GM19099 (cell line): ENCODE measurements around the gene LOXL3.
A peak's percentile ranks its signal among the peaks of the same experiment; 100 is the strongest.

ENCODE experiments used
- POLR2A ChIP-seq: IDR thresholded peaks from 3 replicates; pipeline ENCODE4 v1.6.1; 2011; ENCODE audit warnings: low read depth; ENCODE audit not compliant: insufficient read length; ENCODE audit errors: extremely low read depth

LOXL3 gene, protein sequence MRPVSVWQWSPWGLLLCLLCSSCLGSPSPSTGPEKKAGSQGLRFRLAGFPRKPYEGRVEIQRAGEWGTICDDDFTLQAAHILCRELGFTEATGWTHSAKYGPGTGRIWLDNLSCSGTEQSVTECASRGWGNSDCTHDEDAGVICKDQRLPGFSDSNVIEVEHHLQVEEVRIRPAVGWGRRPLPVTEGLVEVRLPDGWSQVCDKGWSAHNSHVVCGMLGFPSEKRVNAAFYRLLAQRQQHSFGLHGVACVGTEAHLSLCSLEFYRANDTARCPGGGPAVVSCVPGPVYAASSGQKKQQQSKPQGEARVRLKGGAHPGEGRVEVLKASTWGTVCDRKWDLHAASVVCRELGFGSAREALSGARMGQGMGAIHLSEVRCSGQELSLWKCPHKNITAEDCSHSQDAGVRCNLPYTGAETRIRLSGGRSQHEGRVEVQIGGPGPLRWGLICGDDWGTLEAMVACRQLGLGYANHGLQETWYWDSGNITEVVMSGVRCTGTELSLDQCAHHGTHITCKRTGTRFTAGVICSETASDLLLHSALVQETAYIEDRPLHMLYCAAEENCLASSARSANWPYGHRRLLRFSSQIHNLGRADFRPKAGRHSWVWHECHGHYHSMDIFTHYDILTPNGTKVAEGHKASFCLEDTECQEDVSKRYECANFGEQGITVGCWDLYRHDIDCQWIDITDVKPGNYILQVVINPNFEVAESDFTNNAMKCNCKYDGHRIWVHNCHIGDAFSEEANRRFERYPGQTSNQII

DNA sequence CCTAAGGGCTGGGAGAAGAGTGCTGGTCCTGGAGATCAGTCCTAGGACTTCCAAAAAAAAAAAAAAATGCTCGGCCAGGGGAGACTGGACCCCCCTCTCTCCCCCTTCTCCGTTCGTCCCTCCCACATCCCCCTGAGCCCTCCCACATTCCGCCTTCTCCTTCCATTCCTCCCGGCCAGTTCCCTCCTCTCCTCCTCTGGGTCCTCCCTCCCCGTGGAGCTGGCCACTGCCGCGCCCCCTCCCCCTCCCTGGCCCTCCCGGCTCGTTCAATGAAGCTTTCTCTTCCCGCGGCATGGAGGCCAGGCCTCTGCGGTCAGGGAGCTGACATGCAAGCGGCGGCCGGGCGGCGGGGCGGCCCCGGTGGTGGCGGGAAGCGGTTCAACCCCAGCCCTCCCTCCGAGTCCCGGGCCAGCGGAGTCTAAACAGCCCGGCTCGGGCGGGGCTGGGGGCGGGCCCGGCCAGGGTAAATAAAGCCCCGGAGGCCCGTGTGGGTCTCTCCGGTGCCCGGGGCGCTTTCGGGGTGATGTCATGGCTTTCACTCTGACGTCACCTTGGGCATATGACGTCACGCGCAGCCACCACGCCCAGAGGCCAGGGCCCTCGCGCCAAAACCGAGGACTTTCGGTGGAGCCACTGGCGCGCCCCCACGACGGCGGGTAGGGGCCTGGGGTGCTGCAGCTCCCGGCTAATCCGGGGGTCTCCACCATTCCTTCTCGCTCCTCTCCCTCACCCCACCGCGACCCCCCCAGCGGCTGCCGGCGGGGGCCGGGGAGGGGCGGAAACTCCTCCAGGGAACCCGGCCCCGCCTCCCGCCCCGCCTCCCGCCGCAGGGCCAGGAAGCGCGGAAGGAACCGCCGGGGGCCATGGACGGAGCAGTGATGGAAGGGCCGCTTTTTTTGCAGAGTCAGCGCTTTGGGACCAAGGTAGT, at the start of gene LOXL3, which contains the start of gene DOK1:
Gene LOXL3, minus strand, starts transcription at position 51 of the 928 bp plus-strand sequence. CDS start 1,308 bp downstream, outside the sequence.
Gene DOK1, plus strand, starts transcription at position 829 of the 928 bp plus-strand sequence. Its CDS starts 35 bp downstream, at position 864.
- peak; percentile 67 for TF ChIP-seq POLR2A

DNA sequence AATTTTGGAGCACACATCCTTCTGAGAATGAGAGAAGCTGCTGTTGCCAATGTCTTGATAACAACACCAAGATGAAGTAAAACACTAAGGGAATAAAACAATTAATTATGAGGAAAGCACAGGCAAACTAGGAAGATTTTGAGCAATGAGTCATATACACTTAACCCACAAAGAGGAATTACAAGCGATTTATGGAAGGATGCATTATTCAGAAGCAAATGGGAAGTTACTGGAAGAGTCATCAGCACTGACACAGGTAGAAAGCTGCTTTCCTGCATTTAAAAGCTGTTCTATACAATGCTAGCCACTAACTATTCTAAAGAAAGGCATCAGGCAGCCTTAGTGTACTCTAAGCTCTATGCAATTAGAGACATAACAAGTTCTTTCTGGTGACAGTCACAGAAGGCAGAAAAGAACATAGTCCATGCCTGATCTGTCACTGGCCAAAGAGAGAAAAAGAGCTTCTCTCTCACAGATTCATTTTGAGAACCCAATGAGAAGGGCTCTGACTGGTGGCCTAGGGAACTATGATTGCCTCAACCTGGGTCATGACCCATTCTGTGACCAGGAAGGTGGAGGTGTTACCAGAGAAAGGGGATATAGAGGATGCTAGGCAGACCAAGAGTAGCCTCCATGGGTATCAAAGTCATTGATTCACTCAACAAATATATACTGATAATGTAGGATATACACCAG, 49.0 kb upstream of the LOXL3 start:
- TF ChIP-seq POLR2A: no peak

DNA sequence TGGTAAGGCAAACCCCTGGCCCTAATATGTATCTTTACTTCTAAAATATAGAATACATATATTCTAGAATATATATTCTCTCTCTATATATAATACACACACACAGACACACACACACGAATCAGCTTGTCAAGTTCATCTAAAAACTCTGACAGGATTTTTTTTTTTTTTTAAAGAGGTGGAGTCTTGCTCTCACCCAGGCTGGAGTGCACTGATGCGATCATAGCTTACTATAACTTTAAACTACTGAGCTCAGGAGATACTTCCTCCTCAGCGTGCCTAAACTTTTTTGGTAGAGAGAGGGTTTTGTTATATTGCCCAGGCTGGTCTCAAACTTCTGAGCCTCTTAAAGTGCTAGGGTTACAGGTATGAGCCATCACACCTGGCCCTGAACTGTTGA, 45.9 kb upstream of the LOXL3 start:
- no peak for TF ChIP-seq POLR2A

DNA sequence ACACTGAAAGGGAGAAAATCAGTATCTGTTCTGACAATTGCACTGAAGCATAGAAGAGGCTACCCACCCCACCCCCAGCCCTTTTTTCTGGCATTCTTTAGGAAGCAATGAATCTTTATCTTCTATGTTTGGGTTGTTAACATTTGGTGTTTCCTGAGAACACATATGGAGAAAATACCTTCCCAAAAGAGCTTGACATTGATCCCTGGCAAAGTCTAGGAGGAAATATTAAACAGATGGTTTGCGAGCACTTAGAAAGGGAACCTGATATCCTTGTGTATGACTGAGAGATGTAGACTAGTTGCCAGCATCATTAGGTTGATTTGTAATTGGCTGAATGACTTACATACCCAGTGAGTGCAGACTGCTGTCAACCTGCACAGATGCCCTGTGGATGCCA, 43.7 kb upstream of the LOXL3 start:
- TF ChIP-seq POLR2A: no peak

DNA sequence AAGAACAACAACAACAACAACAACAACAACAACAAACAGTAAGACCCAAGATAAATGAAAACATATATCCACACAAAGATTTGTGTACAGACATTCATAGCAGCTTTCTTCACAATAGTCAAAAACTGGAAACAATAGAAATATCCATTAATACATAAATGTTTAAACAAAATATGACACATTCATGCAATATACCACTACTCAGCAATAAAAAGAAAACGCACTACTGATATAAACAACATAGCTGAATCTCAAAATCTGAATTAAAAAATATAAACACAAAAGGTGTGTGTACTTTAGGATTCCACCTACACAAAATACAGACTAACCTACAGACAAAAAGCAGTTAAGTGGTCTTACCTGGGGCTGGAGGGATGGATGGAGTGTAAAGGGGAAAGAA, 42.8 kb upstream of the LOXL3 start:
- TF ChIP-seq POLR2A: no peak

DNA sequence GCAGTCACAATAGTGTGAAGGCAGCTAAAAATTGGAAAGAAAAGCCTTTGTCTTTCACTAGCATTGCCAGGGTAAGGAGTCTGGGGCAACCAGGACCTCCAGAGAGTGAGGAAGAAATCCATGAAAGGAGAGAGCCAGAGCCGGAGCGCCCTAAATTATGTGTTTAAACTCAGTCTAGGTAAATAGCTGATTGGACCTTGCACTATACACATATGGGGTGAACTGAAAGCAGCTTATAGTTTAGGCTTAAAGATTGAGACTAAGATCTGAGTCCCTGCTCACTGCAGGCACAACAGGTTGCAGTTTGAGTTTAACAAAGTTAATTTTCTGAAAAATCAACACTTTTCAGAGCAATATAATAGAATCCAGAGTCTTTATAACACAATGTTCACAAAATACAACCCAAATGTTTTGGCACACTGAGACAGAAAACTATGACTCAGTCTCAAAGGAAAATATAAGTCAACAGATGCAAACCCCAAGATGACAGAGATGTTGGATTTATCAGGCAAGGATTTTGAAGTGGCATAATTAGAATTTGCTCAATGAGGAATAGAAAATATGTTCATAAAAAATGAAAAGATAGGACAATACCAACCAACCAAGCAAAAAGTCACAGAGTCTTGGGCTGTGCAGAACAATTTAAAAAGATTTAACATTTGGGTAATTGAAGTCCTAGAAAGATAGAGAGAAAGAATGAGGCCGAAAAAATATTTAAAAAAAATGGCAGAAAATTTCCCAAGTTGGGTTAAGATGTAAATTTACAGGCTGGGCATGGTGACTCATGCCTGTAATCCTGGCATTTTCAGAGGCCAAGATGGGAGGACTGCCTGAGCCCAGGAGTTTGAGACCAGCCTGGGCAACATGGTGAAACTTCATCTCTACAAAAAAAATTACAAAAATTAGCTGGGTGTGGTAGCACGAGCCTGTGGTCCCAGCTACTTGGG, 40.4 kb upstream of the LOXL3 start:
- TF ChIP-seq POLR2A: no peak

DNA sequence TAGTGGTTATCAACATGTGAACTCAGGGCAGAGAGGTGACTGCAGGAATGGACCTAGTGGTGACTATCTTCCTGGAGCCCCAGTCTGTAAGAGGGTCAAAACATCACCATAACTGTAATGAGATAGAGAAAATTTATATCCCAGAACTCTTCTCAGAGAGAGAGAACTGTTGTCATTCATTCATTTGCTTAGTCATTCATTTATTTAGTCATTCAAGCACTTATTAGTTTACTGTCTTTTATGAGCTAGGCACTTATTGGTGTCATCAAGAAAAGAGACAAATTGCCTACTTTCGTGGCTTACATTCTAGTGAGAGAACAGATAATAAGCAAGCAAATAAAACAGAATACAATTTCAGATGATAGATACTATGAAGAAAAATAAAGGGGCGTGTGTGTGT, 34.9 kb upstream of the LOXL3 start:
- TF ChIP-seq POLR2A: no peak

DNA sequence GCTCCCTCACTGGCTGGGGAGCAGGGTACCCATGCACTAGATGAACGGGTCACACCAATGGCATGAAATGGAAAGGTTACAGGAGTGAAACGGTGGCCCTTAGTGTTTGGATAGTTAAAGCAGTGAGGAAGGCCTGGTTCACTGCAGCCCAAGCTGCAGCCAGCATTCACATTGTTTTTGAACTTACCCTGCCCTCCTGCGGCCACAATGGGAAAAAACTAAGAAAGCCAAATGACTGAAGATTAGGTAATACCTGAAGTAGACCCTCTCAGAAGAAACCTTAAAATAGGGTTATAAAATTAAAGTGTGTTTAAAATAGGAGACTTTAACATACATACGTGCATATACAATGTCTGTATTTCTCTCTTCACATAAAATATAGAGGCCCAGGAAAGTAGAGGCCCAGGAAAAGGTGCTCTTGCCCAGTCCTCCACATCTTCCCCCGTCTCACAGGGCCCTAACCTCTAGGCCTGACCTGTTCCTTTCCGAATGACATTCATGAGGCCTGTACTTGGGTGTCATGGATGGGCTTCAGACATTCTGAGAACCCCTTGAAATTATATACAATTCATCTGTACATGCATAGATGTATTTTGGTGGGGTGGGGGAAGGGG, 34.0 kb upstream of the LOXL3 start:
- no peak for TF ChIP-seq POLR2A

DNA sequence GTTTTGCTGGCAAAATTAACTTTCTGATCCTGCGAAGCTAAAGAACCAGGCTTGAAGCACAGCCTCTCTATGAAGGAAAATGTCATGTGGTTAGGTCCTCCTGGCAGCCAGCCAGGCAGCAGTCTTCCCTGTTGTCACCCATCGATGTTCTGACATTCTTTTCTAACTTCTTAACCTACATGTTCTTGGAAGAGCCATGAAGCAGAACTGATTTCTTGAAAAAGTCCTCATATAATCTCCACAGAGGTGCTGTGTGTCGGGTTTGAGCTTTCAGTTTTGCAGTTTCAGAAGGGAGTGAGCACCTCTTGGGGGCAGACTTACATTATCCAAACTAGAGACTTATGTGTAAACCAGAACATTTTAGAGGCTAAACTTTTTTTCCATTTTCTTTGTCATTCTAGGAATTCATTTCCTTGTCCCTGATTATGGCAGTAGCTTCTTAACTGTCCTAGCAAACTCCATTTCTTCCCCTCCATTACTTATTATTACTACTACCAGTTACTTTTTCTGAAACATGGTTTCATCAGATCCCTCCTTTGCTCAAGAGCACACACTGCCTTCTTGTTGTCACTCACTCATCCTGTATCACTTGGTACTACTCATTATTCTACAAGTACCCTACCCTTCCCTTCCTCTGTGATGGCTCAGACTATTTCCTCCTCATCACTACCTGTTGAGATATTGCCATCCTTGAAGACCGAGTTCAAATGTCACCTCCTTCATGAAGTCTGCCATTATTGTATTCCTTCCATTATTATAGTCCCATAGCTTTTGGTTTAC, 31.9 kb upstream of the LOXL3 start:
- TF ChIP-seq POLR2A: no peak

DNA sequence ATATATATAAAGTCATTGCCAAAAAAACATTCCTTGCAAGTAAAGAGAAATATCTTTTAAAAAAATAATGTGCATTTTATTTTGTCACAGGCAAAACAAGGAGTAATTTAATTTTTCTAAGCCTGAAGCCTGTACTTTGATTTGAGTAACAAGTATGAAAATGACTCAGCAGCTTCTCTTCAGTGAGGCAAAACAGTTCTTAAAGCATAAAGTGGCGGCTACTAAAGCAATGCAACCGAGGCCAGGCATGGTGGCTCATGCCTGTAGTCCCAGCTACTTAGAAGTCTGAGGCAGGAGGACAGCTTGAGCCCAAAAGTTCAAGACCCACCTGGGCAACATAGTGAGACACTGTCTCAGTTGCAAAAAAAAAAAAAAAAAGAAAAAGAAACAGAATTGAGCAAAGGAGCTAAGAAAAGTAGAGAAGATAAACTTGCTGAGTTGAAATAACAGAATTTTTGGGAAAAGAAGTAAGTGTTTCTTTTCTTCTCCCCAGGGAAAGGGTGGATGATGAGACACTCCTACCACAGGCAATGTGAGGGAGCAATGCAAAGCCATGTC, 30.4 kb upstream of the LOXL3 start:
- no peak for TF ChIP-seq POLR2A

DNA sequence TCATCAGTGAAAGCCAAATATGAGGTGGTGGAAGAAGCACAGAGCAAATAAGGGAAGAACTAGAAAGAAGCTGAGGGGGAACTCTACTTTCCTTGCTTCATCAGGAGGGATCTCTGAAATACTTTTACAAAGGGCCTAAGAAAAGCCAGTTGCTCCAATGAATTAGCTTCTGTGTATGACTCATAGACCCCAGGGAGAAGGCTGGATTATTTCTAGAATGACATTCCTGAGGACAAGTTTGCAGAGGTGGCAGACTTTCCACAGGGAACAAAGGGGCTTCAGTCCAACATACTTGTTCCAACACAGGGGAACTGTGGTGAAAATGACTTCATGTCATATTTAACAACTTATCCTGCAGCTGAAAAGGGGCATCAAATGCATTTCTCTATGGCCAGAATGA, 29.8 kb upstream of the LOXL3 start:
- no peak for TF ChIP-seq POLR2A

DNA sequence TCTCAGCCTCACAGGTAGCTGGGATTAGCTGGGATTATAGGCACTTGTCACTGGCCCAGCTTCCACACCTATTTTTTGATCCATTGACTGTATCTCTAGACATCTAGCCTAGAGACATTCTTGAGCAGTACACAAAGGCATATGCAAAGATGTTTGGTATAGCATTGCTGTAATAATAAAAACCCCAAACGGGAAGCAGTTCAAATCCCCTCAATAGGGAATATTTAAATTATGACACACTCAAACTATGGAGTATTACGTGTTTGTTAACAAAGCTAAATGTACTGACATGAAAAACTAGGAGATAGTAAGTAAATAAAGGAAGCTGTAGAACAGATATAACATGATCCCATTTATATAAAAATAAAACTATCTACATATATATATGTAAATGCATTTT, 28.4 kb upstream of the LOXL3 start:
- no peak for TF ChIP-seq POLR2A
